ENCODE data around the gene TMA7. TPM values are rescaled to one million over a fixed set of nuclear protein-coding genes. Genes with fewer than 3 reads are reported as not detected.

The TMA7 gene
- total RNA-seq, 1 donor from 2014 or later, result 309 TPM

- no peak overlapping the region for H3K4me3 Mint-ChIP-seq
- peaks cover 2% of the 10 kb centered on the region for H3K36me3 Mint-ChIP-seq (ENCODE audit: low read depth)
- DNase-seq (ENCODE audit: low read depth, low spot score), result no peak
- TF ChIP-seq CTCF (conservative IDR thresholded peaks at IDR 0.05), result no peak
- H3K4me1 Mint-ChIP-seq, result no peaks in the 10 kb centered on the region
- H3K27ac Mint-ChIP-seq (ENCODE audit: unreplicated experiment), result no peak overlapping the region
- no peaks in the 10 kb centered on the region for H3K9me3 Mint-ChIP-seq
- H3K27me3 Mint-ChIP-seq (ENCODE audit: low read depth), result no peaks in the 10 kb centered on the region
Measured at GRCh38 chr3:48413611-48414010, 26.4 kb upstream of the TMA7 start.

- TF ChIP-seq CTCF (conservative IDR thresholded peaks at IDR 0.05), result no peak
- Mint-ChIP-seq H3K9me3 (no peaks in the 10 kb centered on the region), H3K4me1 (no peaks in the 10 kb centered on the region), H3K27me3 (ENCODE audit: low read depth) (no peaks in the 10 kb centered on the region), H3K36me3 (ENCODE audit: low read depth) (peaks cover 2% of the 10 kb centered on the region), H3K4me3 (no peak overlapping the region), H3K27ac (ENCODE audit: unreplicated experiment) (no peak overlapping the region)
- DNase-seq (ENCODE audit: low read depth, low spot score), result no peak
Measured at GRCh38 chr3:48414376-48415250, 25.4 kb upstream of the TMA7 start.

GRCh38 chr3:48415251-48415953 is 24.7 kb upstream of the TMA7 start:
- H3K36me3 Mint-ChIP-seq (ENCODE audit: low read depth), result peaks cover 2% of the 10 kb centered on the region
- H3K4me1 Mint-ChIP-seq, result no peaks in the 10 kb centered on the region
- H3K27me3 Mint-ChIP-seq (ENCODE audit: low read depth), result no peaks in the 10 kb centered on the region
- TF ChIP-seq CTCF (conservative IDR thresholded peaks at IDR 0.05), result peak; percentile 14
- no peak for DNase-seq (ENCODE audit: low read depth, low spot score)
- no peak overlapping the region for H3K4me3 Mint-ChIP-seq
- no peak overlapping the region for H3K27ac Mint-ChIP-seq (ENCODE audit: unreplicated experiment)
- no peaks in the 10 kb centered on the region for H3K9me3 Mint-ChIP-seq

- Mint-ChIP-seq H3K4me1 (no peaks in the 10 kb centered on the region), H3K27me3 (ENCODE audit: low read depth) (no peaks in the 10 kb centered on the region), H3K27ac (ENCODE audit: unreplicated experiment) (no peak overlapping the region), H3K9me3 (no peaks in the 10 kb centered on the region), H3K4me3 (no peak overlapping the region), H3K36me3 (ENCODE audit: low read depth) (peaks cover 2% of the 10 kb centered on the region)
- DNase-seq (ENCODE audit: low read depth, low spot score), result no peak
- no peak for TF ChIP-seq CTCF (conservative IDR thresholded peaks at IDR 0.05)
Measured at GRCh38 chr3:48416091-48416505, 24.0 kb upstream of the TMA7 start.

GRCh38 chr3:48416546-48416945 is 23.5 kb upstream of the TMA7 start:
- H3K4me3 Mint-ChIP-seq, result no peak overlapping the region
- no peaks in the 10 kb centered on the region for H3K4me1 Mint-ChIP-seq
- no peak for TF ChIP-seq CTCF (conservative IDR thresholded peaks at IDR 0.05)
- DNase-seq (ENCODE audit: low read depth, low spot score), result no peak
- H3K36me3 Mint-ChIP-seq (ENCODE audit: low read depth), result peaks cover 2% of the 10 kb centered on the region
- no peaks in the 10 kb centered on the region for H3K27me3 Mint-ChIP-seq (ENCODE audit: low read depth)
- no peak overlapping the region for H3K27ac Mint-ChIP-seq (ENCODE audit: unreplicated experiment)
- H3K9me3 Mint-ChIP-seq, result no peaks in the 10 kb centered on the region
